IPS-NIHi7 (cell line): ENCODE results near the gene SPC24.
"Not testable (repeated sequence)": the region's sequence is repeated elsewhere in the genome, so short reads cannot be mapped to it uniquely, and the experiment has no call there.

Source experiments
- DNase-seq: peaks from one replicate; pipeline ENCODE4 v3.0.0; 2012; ENCODE audit warnings: mixed read lengths; ENCODE audit errors: extremely low spot score

The SPC24 gene

DNA sequence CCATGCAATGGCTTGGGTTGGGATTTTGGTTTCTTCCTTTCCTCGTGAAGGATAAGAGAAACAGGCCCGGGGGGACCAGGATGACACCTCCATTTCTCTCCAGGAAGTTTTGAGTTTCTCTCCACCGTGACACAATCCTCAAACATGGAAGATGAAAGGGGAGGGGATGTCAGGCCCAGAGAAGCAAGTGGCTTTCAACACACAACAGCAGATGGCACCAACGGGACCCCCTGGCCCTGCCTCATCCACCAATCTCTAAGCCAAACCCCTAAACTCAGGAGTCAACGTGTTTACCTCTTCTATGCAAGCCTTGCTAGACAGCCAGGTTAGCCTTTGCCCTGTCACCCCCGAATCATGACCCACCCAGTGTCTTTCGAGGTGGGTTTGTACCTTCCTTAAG is 24.1 kb downstream of the SPC24 start:
- no peak for DNase-seq

DNA sequence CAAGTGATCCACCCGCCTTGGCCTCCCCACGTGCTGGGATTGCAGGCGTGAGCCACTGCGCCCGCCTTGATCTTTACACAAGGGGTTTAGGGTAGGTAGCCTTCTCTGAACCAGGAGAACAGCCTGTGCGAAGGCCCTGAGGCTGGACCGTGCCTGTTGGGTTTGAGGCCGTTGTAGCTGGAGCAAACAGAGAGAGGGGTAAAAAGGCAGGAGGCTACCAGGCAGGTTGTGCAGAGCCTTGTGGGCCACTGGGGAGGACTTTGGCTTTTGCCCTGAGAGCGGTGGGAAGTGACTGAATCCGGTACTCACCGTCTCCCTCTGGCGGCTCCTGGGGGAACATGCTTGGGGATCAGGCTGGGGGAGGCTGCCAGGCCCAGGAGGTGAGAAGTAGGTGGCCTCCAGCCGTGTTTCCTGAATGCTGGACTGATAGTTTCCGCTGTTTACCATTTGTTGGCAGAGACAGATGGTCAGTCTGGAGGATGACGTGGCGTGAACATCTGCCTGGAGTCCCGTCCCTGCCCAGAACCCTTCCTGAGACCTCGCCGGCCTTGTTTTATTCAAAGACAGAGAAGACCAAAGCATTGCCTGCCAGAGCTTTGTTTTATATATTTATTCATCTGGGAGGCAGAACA is 24.6 kb downstream of the SPC24 start:
- peak; percentile 89 for DNase-seq

DNA sequence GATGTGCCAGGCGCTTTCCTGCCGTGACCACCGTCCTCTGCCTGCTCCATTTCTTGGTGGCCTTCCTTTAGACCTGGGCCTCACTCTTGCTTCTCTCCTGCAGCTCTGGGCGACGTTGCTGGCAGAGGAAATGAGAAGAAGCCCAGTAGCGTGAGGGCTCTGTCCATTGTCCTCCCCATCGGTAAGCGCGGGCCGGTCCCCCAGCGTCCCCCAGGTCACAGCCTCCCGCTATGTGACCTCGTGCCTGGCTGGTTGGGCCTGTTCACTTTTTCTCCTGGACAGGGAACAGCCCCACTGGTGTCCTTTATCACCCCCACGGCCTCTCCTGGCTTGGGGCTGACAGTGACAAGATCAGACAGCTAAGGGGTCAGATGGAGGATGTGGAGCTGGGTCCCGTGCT is 27.7 kb downstream of the SPC24 start:
- no peak for DNase-seq

DNA sequence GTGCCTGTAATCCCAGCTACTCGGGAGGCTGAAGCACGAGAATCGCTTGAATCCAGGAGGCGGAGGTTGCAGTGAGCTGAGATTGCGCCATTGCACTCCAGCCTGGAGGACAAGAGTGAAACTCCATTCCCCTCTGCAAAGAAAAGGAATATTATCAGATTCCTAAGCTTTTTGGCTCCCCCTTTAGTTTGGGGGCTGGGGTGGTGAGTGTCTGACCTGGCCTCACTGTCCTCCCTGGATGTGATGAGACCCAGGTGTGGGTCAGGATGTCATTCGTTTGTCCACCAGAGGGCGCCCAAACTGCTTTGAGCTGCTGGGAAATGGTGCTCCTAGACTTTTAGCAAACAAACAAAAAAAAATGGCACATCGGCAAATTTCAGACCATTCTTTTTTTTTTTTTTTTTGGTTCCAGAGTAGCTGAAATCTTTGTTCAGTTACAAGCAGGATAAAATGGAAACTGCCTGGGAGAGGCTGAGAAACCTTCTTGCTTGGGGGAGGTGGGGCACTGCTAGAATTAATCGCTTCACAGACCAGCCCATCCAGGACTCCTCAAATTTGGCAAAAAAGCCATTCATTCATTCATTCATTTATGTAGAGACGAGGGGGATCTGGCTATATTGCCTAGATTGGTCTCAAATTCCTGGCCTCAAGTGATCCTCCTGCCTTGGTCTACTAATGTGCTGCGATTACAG is 29.4 kb downstream of the SPC24 start:
- DNase-seq: peak; percentile 81

DNA sequence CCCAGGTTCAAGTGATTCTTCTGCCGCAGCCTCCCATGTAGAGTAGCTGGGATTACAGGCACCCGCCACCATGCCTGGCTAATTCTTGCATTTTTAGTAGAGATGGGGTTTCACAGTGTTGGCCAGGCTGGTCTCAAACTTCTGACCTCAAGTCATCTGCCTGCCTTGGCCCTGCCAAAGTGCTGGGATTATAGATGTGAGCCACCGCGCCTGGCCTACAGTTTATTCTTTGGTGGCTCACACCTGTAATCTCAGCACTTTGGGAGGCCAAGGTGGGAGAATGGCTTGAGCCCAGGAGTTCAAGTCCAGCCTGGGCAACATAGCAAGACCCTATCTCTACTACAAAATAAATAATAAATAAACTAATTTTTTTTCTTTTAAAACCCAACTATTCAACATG is 31.4 kb downstream of the SPC24 start:
- not testable (repeated sequence) for DNase-seq

GRCh38 chr19:11123114-11123513 is 32.5 kb downstream of the SPC24 start:
- no peak for DNase-seq

DNA sequence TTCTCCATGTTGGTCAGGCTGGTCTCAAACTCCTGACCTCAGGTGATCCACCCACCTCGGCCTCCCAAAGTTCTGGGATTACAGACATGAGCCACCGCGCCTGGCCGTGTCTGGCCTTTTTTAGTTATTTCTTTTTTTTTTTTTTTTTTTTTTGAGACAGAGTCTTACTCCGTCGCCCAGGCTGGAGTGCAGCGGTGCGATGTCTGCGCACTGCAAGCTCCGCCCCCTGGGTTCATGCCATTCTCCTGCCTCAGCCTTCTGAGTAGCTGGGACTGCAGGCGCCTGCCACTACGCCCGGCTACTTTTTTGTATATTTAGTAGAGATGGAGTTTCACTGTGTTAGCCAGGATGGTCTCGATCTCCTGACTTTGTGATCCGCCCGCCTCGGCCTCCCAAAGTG is 33.6 kb downstream of the SPC24 start:
- DNase-seq: not testable (repeated sequence)

GRCh38 chr19:11116507-11116906 is 39.1 kb downstream of the SPC24 start:
- no peak for DNase-seq

DNA sequence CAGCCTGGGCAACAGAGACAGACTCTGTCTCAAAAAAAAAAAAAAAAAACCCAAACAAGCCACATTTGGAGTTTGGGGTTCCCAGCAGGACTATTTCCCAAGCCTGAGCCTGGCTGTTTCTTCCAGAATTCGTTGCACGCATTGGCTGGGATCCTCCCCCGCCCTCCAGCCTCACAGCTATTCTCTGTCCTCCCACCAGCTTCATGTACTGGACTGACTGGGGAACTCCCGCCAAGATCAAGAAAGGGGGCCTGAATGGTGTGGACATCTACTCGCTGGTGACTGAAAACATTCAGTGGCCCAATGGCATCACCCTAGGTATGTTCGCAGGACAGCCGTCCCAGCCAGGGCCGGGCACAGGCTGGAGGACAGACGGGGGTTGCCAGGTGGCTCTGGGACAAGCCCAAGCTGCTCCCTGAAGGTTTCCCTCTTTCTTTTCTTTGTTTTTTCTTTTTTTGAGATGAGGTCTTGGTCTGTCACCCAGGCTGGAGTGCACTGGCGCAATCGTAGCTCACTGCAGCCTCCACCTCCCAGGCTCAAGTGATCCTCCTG is 39.6 kb downstream of the SPC24 start:
- no peak for DNase-seq

DNA sequence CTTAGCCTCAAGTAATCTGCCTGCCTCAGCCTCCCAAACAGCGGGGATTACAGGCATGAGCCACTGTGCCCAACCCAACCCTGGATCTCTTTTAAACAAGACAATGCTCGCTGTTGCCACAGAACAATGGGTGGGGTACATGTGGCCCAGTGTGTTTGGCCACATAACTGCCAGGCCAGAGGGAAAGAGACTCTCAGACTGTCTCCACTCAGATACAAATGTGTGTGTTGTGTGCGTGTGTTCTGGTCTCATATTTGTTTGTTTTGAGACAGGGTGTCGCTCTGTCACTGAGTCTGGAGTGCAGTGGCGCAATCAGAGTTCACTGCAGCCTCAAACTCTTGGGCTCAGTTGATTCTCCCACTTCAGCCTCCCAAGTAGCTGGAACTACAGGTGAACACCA is 40.5 kb downstream of the SPC24 start:
- no peak for DNase-seq

- no peak for DNase-seq
These were observed 42.4 kb downstream of the SPC24 start for GRCh38 chr19:11113140-11113708.

- DNase-seq: no peak
These were observed 43.8 kb downstream of the SPC24 start for GRCh38 chr19:11111771-11112144.

GRCh38 chr19:11111117-11111770 is 44.3 kb downstream of the SPC24 start:
- no peak for DNase-seq

GRCh38 chr19:11108746-11109145 is 46.8 kb downstream of the SPC24 start:
- no peak for DNase-seq

DNA sequence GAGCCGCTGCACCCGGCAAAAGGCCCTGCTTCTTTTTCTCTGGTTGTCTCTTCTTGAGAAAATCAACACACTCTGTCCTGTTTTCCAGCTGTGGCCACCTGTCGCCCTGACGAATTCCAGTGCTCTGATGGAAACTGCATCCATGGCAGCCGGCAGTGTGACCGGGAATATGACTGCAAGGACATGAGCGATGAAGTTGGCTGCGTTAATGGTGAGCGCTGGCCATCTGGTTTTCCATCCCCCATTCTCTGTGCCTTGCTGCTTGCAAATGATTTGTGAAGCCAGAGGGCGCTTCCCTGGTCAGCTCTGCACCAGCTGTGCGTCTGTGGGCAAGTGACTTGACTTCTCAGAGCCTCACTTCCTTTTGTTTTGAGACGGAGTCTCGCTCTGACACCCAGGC is 49.1 kb downstream of the SPC24 start:
- no peak for DNase-seq

GRCh38 chr19:11105014-11105636 is 50.5 kb downstream of the SPC24 start:
- no peak for DNase-seq

GRCh38 chr19:11103667-11104066 is 51.9 kb downstream of the SPC24 start:
- not testable (repeated sequence) for DNase-seq

GRCh38 chr19:11102944-11103343 is 52.6 kb downstream of the SPC24 start:
- no peak for DNase-seq

- no peak for DNase-seq
These were observed 54.5 kb downstream of the SPC24 start for GRCh38 chr19:11101057-11101456.

GRCh38 chr19:11100049-11100448 is 55.5 kb downstream of the SPC24 start:
- no peak for DNase-seq

DNA sequence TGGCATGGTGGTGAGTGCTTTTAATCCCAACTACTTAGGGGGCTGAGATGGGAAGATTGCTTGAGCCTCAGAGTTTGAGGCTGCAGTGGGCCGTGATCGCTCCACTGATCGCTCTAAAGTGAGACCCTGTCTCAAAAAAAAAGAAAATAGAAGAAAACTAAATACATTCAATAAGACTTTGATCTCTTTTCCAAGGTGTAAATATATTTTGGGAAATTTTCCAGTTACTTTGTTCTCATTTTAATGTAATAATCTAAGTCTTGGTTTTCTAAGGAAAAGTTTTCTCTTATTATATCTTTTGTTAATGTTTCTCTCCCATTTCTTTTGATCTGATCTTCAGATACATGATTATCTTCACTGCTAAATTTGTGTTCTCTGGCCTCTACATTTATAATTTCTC is 56.7 kb downstream of the SPC24 start:
- no peak for DNase-seq

- no peak for DNase-seq
These were observed 57.3 kb downstream of the SPC24 start for GRCh38 chr19:11098327-11098726.
